CD4-positive, alpha-beta T cell treated with Interleukin-1 beta for 1 hour (primary cell): ENCODE measurements around the gene PRDX5.

Source experiments
- DNase-seq, 2 donors: peaks; one replicate each; pipeline ENCODE4 v3.0.0-alpha.2; 2020 to 2022

PRDX5 gene

GRCh38 chr11:64327993-64328392 lies 10.1 kb downstream of the PRDX5 start:
- no peak for DNase-seq

DNA sequence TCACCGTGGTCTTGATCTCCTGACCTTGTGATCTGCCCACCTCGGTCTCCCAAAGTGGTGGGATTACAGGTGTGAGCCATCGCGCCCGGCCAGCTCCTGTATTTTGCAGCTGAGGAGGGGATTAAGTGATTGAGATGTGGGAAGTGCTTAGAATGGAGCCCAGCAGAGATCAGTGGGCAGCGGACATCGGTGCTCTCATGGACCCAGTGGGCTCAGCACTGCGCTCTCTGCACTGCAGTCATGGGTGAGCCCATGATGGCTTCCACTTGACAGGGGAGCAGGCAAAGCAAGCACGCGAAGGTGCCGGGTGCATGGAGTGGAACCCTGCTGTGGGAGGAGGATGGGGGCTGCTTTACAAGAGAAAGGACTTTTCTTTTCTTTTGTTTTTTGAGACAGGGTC lies 13.0 kb downstream of the PRDX5 start:
- no peak for DNase-seq

DNA sequence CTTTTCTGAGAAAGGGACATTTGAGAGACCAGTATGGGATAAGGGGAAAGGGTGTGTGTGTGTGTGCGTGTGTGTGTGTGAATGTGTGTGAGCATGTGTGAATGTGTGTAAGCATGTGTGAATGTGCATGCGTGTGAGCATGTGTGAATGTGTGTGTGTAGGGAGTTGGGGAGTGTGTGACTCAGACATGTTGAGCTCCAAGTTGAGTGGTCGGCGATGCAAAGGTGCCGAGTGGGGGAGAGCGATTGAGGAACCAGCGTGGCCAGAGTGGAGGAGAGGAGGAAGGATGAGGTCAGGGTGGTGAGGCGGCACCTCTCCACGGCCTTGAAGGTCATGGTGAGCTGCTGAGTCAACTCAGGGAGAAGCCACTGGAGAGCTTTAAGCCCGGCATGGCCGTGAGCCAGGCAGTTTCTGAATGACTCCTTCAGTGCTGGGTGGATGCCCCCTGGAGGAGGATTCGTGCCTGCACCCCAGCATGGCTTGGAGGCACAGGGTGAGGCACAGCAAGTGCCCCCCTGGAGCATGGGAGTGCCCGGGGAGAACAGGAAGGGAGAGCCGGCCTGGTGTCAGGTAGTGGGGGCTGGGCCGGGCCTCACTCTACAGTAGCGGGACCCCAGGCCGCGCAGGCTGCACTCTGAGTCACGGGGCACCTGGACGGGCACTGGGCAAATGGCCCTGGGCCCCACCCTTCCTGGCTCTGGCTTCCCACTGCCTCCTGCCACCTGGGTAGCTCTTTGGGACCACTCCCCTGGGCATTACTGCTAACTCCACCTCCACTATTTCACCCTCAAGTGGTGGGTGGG lies 13.8 kb downstream of the PRDX5 start:
- peak; percentile 76 to 84 for DNase-seq

DNA sequence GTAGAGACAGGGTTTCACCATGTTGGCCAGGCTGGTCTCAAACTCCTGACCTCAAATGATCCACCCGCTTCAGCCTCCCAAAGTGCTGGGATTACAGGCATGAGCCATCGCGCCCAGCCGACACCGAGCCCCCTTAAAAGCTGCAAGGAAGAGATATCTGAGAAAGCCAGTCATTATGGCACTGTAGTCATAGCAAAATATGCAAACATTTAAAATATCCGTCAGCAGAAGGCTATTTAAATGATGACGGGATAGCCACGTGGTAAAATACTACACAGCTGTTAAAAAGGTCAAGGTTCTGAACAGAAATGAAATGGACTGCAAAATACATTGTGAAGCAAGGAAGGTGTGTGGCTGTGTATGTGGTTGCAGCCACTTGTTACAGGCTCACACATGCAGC lies 15.6 kb downstream of the PRDX5 start:
- no peak for DNase-seq

GRCh38 chr11:64334764-64335735 lies 17.1 kb downstream of the PRDX5 start:
- peak in 1 of 2 donors; percentile 75 for DNase-seq

DNA sequence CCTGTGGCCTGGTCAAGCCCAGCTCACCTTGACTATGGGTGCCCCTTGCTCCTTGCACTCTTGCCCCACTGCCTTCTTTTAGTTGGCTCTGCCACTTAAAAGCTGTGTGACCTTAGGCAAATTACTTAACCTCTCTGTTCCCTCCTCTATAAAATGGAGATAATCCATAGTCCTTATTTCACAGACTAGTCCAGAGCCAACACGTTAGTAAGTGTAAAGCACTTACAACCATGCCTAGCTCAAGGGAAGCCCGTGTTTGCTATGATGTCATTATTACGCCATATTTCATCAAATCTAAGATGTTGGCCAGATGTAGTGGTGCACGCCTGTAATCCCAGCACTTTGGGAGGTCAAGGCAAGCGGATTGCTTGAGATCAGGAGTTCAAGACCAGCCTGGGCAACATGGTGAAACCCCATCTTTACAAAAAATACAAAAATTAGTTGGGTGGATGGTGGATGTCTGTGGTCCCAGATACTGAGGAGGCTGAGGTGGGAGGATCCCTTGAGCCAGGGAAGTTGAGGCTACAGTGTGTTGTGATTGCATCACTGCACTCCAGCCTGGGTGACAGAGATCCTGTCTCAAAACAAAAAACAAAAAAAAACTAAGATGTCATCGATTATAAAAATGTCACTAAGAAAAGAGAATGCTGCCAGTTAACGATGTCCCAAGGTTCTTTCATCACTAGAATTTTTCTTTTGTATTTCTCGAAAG lies 19.8 kb downstream of the PRDX5 start:
- no peak for DNase-seq

DNA sequence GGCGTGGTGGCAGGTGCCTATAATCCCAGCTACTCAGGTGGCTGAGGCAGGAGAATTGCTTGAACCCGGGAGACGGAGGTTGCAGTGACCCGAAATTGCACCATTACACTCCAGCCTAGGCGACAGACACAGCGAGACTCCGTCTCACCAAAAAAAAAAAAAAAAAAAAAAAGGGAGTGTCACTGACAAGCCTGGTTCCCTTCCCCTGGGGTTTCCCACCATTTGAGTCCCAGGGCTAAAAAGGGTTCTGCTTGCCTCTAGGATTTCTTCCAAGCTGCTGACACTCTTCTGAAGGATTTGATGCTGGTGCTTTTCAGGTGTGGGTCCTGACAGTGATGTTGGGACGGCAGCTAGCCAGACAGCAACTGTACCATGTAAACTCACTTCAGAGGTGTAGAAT lies 20.8 kb downstream of the PRDX5 start:
- no peak for DNase-seq

GRCh38 chr11:64339286-64339685 lies 21.4 kb downstream of the PRDX5 start:
- no peak for DNase-seq

GRCh38 chr11:64339754-64340408 lies 22.0 kb downstream of the PRDX5 start, which contains the start of gene CCDC88B:
CCDC88B (plus strand) TSS chr11:64340204; CDS start chr11:64340267, 63 bp downstream.
- DNase-seq = peak; percentile 91 to 94

GRCh38 chr11:64340671-64341335 lies 22.9 kb downstream of the PRDX5 start:
- DNase-seq = peak; percentile 77 to 80

GRCh38 chr11:64341429-64341828 lies 23.5 kb downstream of the PRDX5 start:
- no peak for DNase-seq

GRCh38 chr11:64341851-64342791 lies 24.2 kb downstream of the PRDX5 start:
- peak; percentile 90 to 92 for DNase-seq

DNA sequence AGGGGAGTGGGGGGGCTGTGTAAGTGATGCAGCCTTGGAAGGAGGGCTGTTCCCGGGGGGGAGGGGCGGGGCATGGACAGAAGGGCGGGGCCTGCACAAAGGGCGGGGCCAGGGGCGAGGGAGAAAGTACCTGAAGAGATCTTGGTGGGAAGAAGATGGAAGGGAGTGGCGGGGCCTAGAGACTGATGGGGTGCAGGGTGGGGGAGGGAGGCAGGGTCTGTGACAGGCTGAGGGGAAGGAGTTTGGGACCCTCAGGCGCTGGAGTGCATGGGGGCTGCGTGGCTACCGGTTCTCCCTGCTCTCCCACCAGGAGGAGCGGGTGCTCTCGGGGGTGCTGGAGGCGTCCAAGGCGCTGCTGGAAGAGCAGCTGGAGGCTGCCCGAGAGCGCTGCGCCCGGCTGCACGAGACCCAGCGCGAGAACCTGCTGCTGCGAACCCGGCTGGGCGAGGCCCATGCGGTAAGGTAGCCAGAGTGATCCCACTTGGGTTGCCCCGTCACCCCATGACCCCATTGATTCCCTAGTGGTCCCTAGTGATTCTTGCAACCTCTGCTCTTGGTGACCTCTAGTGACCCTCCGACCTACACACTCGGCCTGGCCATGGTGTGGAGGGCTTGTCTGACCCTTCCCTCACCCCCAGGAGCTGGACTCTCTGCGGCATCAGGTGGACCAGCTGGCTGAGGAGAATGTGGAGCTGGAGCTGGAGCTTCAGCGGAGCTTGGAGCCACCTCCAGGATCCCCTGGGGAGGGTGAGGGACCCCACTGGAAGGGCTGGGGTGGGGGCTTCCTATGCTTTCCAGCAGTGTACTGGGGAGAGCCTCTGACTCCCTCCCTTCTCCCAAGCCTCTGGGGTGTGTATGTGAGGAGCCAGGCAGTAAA lies 25.2 kb downstream of the PRDX5 start:
- no peak for DNase-seq

DNA sequence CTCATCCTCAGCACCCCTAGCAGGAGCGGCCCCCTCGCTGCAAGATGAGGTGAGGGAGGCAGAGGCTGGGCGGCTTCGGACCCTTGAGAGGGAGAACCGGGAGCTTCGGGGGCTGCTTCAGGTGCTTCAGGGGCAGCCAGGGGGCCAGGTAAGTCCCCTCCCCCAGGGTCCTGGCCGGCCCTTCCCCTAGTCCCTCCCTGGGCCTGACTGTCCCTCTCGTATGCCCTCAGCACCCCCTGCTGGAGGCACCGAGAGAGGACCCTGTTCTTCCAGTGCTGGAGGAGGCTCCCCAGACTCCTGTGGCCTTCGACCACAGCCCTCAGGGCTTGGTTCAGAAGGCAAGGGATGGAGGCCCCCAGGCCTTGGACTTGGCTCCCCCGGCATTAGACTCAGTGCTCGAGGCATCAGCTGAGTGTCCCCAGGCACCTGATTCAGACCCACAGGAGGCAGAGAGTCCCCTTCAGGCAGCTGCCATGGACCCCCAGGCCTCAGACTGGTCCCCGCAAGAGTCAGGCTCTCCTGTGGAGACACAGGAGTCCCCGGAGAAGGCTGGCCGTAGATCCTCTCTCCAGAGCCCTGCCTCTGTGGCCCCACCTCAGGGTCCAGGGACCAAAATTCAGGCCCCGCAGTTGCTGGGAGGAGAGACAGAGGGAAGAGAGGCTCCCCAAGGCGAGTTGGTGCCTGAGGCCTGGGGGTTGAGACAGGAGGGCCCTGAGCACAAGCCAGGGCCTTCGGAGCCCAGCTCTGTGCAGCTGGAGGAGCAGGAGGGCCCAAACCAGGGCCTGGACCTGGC lies 26.0 kb downstream of the PRDX5 start:
- DNase-seq = no peak

DNA sequence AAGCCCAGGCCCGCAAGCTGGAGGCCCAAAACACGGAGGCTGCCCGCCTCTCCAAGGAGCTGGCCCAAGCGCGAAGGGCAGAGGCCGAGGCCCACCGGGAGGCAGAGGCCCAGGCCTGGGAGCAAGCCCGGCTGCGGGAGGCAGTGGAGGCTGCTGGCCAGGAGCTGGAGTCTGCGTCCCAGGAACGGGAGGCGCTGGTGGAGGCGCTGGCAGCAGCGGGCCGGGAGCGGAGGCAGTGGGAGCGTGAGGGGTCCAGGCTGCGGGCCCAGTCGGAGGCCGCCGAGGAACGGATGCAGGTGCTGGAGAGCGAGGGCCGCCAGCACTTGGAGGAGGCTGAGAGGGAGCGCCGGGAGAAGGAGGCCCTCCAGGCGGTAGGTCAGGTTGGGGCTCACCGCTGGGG lies 26.9 kb downstream of the PRDX5 start:
- DNase-seq = no peak

DNA sequence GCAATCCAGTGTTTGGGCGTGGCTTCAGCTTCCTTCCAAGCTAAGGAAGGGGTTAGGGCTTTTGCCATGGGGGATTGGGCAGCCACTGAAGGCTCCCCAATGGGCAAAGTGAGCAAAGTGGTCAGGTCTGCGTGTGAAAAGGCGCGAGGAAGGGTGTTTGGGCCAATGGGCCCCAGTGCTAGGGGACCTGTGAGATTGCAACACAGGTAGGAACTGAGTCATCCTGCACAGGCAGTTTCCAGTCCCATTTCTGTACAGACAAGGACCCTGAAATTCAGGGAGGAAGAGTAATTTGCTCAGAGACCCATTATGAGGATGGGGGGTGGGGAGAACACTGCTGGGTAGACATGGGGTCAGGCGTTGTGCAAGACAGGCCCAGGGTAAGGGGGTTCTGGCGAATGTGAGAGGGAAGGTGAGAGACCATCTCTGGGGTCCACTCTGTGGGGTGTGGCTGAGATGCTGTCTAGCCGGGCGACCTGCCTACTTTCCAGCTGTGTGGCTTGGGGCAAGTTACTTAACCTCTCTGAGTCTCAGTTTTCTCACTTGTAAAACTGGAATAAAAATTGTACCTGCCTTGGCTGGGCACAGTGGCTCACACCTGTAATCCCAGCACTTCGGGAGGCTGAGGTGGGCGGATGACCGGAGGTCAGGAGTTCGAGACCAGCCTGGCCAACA lies 29.4 kb downstream of the PRDX5 start:
- DNase-seq = no peak

- DNase-seq = no peak
Observed at GRCh38 chr11:64348383-64349024, 30.6 kb downstream of the PRDX5 start.

DNA sequence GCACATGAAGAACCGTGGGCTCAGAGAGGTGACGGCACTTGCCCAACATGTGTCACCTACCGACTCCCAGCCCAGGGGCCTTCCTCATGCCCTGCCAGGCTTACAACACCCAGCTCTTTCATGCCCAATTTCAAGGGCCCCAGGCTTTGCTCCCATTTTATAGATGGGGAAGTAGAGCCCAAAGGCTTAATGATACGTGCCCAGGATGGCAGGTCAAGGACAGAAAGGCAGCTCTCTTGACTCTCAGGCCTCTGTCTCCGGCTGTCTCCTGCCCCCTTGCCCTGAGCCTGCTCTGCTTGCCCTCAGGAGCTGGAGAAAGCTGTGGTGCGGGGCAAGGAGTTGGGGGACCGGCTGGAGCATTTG lies 31.1 kb downstream of the PRDX5 start:
- no peak for DNase-seq
